HG03135 (cell line): ENCODE data around the gene VAX1.
"Not testable (repeated sequence)": the region's sequence is repeated elsewhere in the genome, so short reads cannot be mapped to it uniquely, and the experiment has no call there.

Experiments
- ATAC-seq: cut with Tn5 transposase; IDR thresholded peaks from one replicate; pipeline ENCODE4 v1.9.1; 2021; ENCODE audit warnings: mild to moderate bottlenecking, moderate library complexity; ENCODE audit not compliant: unreplicated experiment

The VAX1 gene

GRCh38 chr10:117084421-117085246 lies 53.4 kb downstream of the VAX1 start:
- ATAC-seq, result not testable (repeated sequence)
